Neural cell (in vitro differentiated cells): ENCODE results near the gene ICAM2.

ENCODE experiments used
- CTCF ChIP-seq: fragments of 450-650 bp; IDR thresholded peaks from 2 replicates; pipeline ENCODE4 v1.5.1; 2014; ENCODE audit warnings: antibody characterized with exemption, mild to moderate bottlenecking, moderate library complexity; ENCODE audit not compliant: poor library complexity, severe bottlenecking
- EP300 ChIP-seq: fragments of 450-650 bp; conservative IDR thresholded peaks from 2 replicates; pipeline ENCODE4 v1.6.1; 2014; ENCODE audit warnings: antibody characterized with exemption, mild to moderate bottlenecking, moderate library complexity; ENCODE audit not compliant: poor library complexity, severe bottlenecking
- EZH2 ChIP-seq: fragments of 200-600, 300-800 bp; shearing (Covaris generic), sonication (generic); IDR thresholded peaks from 2 replicates; pipeline ENCODE4 v1.6.1; 2014; ENCODE audit warnings: antibody characterized with exemption, low read length, borderline replicate concordance, mild to moderate bottlenecking; ENCODE audit not compliant: insufficient read depth, poor library complexity, severe bottlenecking
- POLR2AphosphoS5 ChIP-seq: IDR thresholded peaks from 2 replicates; pipeline ENCODE4 v1.6.1; 2012
- RAD21 ChIP-seq: fragments of 450-650 bp; conservative IDR thresholded peaks from 2 replicates; pipeline ENCODE4 v1.6.1; 2014; ENCODE audit warnings: antibody characterized with exemption, mild to moderate bottlenecking, moderate library complexity
- TAF1 ChIP-seq: IDR thresholded peaks from 2 replicates; pipeline ENCODE4 v1.6.1; 2012; ENCODE audit warnings: low read depth

GRCh38 chr17:64041912-64042311 lies 21.5 kb upstream of the ICAM2 start:
- TF ChIP-seq CTCF, result no peak
- no peak for TF ChIP-seq EP300
- no peak for TF ChIP-seq EZH2
- TF ChIP-seq POLR2AphosphoS5, result no peak
- TF ChIP-seq RAD21, result no peak
- no peak for TF ChIP-seq TAF1
